SK-N-MC (cell line): ENCODE data around the gene GOLPH3L.
"Not testable (repeated sequence)": the region's sequence is repeated elsewhere in the genome, so short reads cannot be mapped to it uniquely, and the experiment has no call there.

ENCODE experiments used
- DNase-seq: peaks from one replicate; pipeline ENCODE4 v3.0.0-alpha.2; 2011; ENCODE audit warnings: low read depth, low spot score
- H3K27ac ChIP-seq: fragments of 200-600 bp; sonication (generic); 2 replicates; pipeline ENCODE4 v1.5.1; 2016; ENCODE audit warnings: mixed run types
- H3K36me3 ChIP-seq: fragments of 200-600 bp; sonication (generic); 2 replicates; pipeline ENCODE4 v1.6.1; 2017; ENCODE audit warnings: antibody characterized with exemption, low read length, mixed read lengths; ENCODE audit not compliant: insufficient read depth
- H3K4me3 ChIP-seq: fragments of 200-600 bp; sonication (generic); 2 replicates; pipeline ENCODE4 v1.5.1; 2016
- H3K9ac ChIP-seq: fragments of 200-600 bp; sonication (generic); 2 replicates; pipeline ENCODE4 v1.8.0; 2017; ENCODE audit warnings: mixed run types, mixed read lengths; ENCODE audit not compliant: insufficient read length
- H3K9me3 ChIP-seq: fragments of 200-600 bp; sonication (generic); 2 replicates; pipeline ENCODE4 v1.6.1; 2017; ENCODE audit warnings: low read depth, mild to moderate bottlenecking, antibody characterized with exemption, low read length, moderate library complexity, mixed read lengths
- EZH2 ChIP-seq: fragments of 200-600 bp; sonication (generic); IDR thresholded peaks from one replicate; pipeline ENCODE4 v1.6.1; 2017; ENCODE audit warnings: antibody characterized with exemption
- FOXP2 ChIP-seq: optimal IDR thresholded peaks from 2 replicates; pipeline ENCODE3; 2011; ENCODE audit warnings: mild to moderate bottlenecking, moderate library complexity; ENCODE audit not compliant: insufficient read depth; ENCODE audit errors: extremely low read length, control extremely low read depth
- POLR2AphosphoS5 ChIP-seq: IDR thresholded peaks from 2 replicates; pipeline ENCODE4 v1.6.1; 2012; ENCODE audit warnings: mild to moderate bottlenecking, low read depth, low read length, borderline replicate concordance

GOLPH3L gene

GRCh38 chr1:150626150-150626549 is 70.8 kb downstream of the GOLPH3L start:
- H3K9me3 ChIP-seq = no peaks in the 10 kb centered on the region
- no peak overlapping the region for H3K4me3 ChIP-seq
- no peak overlapping the region for H3K9ac ChIP-seq
- no peak overlapping the region for H3K27ac ChIP-seq
- DNase-seq = no peak
- peaks cover 60% of the 10 kb centered on the region for H3K36me3 ChIP-seq
- TF ChIP-seq FOXP2 = no peak
- no peak for TF ChIP-seq EZH2
- no peak for TF ChIP-seq POLR2AphosphoS5

- not testable (repeated sequence) for DNase-seq, H3K4me3 ChIP-seq, H3K27ac ChIP-seq, H3K9me3 ChIP-seq, H3K9ac ChIP-seq
- peaks cover 75% of the 10 kb centered on the region for H3K36me3 ChIP-seq
Measured at GRCh38 chr1:150624546-150624945, 72.4 kb downstream of the GOLPH3L start.

GRCh38 chr1:150624134-150624533 is 72.8 kb downstream of the GOLPH3L start:
- not testable (repeated sequence) for H3K4me3 ChIP-seq, DNase-seq, H3K27ac ChIP-seq, H3K9me3 ChIP-seq, H3K9ac ChIP-seq
- peaks cover 79% of the 10 kb centered on the region for H3K36me3 ChIP-seq

- no peaks in the 10 kb centered on the region for H3K9me3 ChIP-seq
- no peak overlapping the region for H3K27ac ChIP-seq
- no peak overlapping the region for H3K4me3 ChIP-seq
- TF ChIP-seq POLR2AphosphoS5 = no peak
- no peak for TF ChIP-seq EZH2
- no peak for TF ChIP-seq FOXP2
- DNase-seq = no peak
- H3K36me3 ChIP-seq = peaks cover 83% of the 10 kb centered on the region
- H3K9ac ChIP-seq = no peak overlapping the region
Measured at GRCh38 chr1:150622303-150622975, 74.5 kb downstream of the GOLPH3L start.

- peaks cover 83% of the 10 kb centered on the region for H3K36me3 ChIP-seq
Measured at GRCh38 chr1:150621497-150622302, 75.3 kb downstream of the GOLPH3L start.

GRCh38 chr1:150620919-150621318 is 76.0 kb downstream of the GOLPH3L start:
- Histone ChIP-seq H3K27ac (no peak overlapping the region), H3K9me3 (no peaks in the 10 kb centered on the region), H3K36me3 (peaks cover 78% of the 10 kb centered on the region), H3K4me3 (no peak overlapping the region), H3K9ac (no peak overlapping the region)
- DNase-seq = no peak
- TF ChIP-seq FOXP2 = no peak
- no peak for TF ChIP-seq EZH2
- no peak for TF ChIP-seq POLR2AphosphoS5

More at GRCh38 chr1:150621497-150622302, 75.3 kb downstream of the GOLPH3L start:
- DNase-seq = no peak
- Histone ChIP-seq H3K9me3 (no peaks in the 10 kb centered on the region), H3K9ac (no peak overlapping the region), H3K4me3 (no peak overlapping the region), H3K27ac (no peak overlapping the region)
- no peak for TF ChIP-seq FOXP2
- TF ChIP-seq EZH2 = no peak
- no peak for TF ChIP-seq POLR2AphosphoS5

- H3K36me3 ChIP-seq = peaks cover 73% of the 10 kb centered on the region
- no peak for TF ChIP-seq POLR2AphosphoS5
- no peak for TF ChIP-seq FOXP2
- no peak for TF ChIP-seq EZH2
Measured at GRCh38 chr1:150619576-150620509, 77.1 kb downstream of the GOLPH3L start.

GRCh38 chr1:150615346-150616201 is 81.4 kb downstream of the GOLPH3L start:
- no peak for DNase-seq
- Histone ChIP-seq H3K36me3 (peaks cover 45% of the 10 kb centered on the region), H3K4me3 (no peak overlapping the region), H3K27ac (no peak overlapping the region; the same call in 1 of the 2 replicates), H3K9me3 (no peaks in the 10 kb centered on the region), H3K9ac (no peak overlapping the region)
- no peak for TF ChIP-seq POLR2AphosphoS5
- TF ChIP-seq EZH2 = no peak
- TF ChIP-seq FOXP2 = no peak

More at GRCh38 chr1:150619576-150620509, 77.1 kb downstream of the GOLPH3L start:
- Histone ChIP-seq H3K4me3 (no peak overlapping the region), H3K9ac (no peak overlapping the region), H3K9me3 (no peaks in the 10 kb centered on the region), H3K27ac (peak overlapping the region; percentile 33)
- no peak for DNase-seq
